Measurements from ENCODE around the gene MFSD8. TPM values are rescaled to one million over a fixed set of nuclear protein-coding genes. Genes with fewer than 3 reads are reported as not detected.

The MFSD8 gene
- total RNA-seq, 2 donors from 2014 or later = 9.8 to 10.5 TPM

DNA sequence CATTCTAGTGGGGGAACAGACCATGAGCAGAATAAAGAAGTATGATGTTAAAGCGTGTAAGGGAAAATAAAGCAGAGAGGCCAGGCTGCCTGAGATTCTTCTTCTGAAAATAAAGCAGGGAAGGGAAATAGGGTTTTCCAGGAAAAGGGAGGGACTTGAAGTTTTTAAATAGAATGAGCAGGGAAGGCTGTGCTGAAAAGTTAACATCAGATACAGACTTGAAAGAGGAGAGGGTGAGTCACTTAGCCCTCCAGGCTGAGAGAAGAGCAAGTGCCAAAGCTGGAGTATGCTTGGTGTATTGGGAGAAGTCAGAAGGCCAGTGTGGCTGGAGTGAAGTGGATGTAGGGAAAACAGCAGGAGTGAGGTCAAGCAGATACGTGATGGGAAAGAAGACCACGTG, 94.3 kb downstream of the MFSD8 start:
- peak; percentile 67 to 98 for ATAC-seq
- DNase-seq = peak; percentile 34
- intact Hi-C loops (cut with DNase I) = no loop called here

DNA sequence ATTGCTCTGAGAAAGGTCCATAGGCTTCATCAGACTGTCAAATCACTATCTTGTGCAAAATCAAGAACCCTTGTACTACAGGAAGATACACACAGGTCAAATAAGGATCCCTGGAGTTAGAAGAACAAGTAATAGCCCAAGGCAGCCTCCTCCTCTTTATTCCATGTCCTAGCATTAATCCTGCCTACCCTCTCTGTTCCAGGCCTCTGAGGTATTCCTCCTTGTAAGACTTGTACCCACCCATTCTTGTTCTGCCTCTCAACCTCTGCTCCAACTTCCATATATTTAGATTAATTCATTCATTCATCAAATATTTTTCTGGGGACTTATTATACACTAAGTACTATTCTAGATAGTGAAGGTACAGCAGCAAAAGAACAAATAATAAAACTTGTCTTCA, 94.7 kb downstream of the MFSD8 start:
- ATAC-seq = no peak
- intact Hi-C loops (cut with DNase I) = no loop called here
- DNase-seq = no peak

DNA sequence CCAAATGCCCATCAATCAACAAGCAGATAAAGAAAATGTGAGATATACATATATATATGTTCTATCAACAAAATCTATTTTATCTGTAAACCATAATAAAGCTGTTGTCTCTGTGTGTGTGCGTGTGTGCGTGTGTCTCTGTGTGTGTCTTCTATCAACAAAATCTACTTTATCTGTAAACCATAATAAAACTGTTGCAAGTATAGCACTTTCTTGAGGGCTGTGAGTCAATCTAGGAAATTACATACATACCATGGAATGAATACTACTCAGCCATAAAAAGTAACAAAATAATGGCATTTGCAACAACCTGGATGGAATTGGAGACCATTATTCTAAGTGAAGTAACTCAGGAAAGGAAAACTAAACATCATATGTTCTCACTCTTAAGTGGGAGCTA, 96.8 kb downstream of the MFSD8 start:
- intact Hi-C loops (cut with DNase I) = no loop called here
- ATAC-seq = no peak
- DNase-seq = no peak

Other genes with a start within 250 kb of the MFSD8 start
- not detected for gene SLC25A31, start 234.8 kb downstream of the MFSD8 start, total RNA-seq
- gene HSPA4L, start 182.9 kb downstream of the MFSD8 start, total RNA-seq = 1 to 10 TPM; 9.3 to 9.5 TPM
- 1 to 10 TPM in 1 of 2 donors, under 1 TPM in 1; 0.68 to 2.4 TPM for gene PLK4, start 84.3 kb downstream of the MFSD8 start, total RNA-seq
- 10 to 100 TPM in 1 of 2 donors, 1 to 10 TPM in 1; 8.2 to 10.5 TPM for gene ABHD18, start 233 bp upstream of the MFSD8 start, total RNA-seq
- gene LARP1B, start 96.1 kb upstream of the MFSD8 start, total RNA-seq = 10 to 100 TPM in 1 of 2 donors, 1 to 10 TPM in 1; 9.7 to 15.7 TPM

Measured in left cardiac atrium (tissue), 4 donors.